H9 (cell line): ENCODE results near the gene DPP10. TPM values are rescaled to one million over a fixed set of nuclear protein-coding genes. Genes with fewer than 3 reads are reported as not detected.

Source experiments
- DNase-seq: peaks from one replicate; pipeline ENCODE4 v3.0.0-alpha.2; 2017
- H2AFZ ChIP-seq: one replicate; pipeline ENCODE4 v1.6.1; 2013; ENCODE audit warnings: mild to moderate bottlenecking, low read length, control low read depth, moderate library complexity
- H2AK5ac ChIP-seq: 2 replicates; pipeline ENCODE4 v1.6.1; 2013; ENCODE audit warnings: low read length, control low read depth, mixed read lengths; ENCODE audit not compliant: insufficient read length
- H2BK120ac ChIP-seq: one replicate; pipeline ENCODE4 v1.6.1; 2013; ENCODE audit warnings: low read depth, mild to moderate bottlenecking, low read length, control low read depth, inconsistent platforms; ENCODE audit not compliant: poor library complexity, severe bottlenecking
- H2BK12ac ChIP-seq: 2 replicates; pipeline ENCODE4 v1.6.1; 2013; ENCODE audit warnings: low read length, control low read depth, mixed read lengths, low read depth; ENCODE audit not compliant: insufficient read length
- H2BK15ac ChIP-seq: 2 replicates; pipeline ENCODE4 v1.6.1; 2013; ENCODE audit warnings: low read depth, low read length, control low read depth
- H2BK20ac ChIP-seq: one replicate; pipeline ENCODE4 v1.6.1; 2013; ENCODE audit warnings: low read depth, mild to moderate bottlenecking, low read length, control low read depth, inconsistent platforms; ENCODE audit not compliant: poor library complexity, severe bottlenecking
- H2BK5ac ChIP-seq: 2 replicates; pipeline ENCODE4 v1.6.1; 2013; ENCODE audit warnings: low read length, control low read depth, mixed read lengths; ENCODE audit not compliant: insufficient read length
- H3K14ac ChIP-seq: 2 replicates; pipeline ENCODE4 v1.6.1; 2013; ENCODE audit warnings: low read length, control low read depth; ENCODE audit not compliant: insufficient read depth
- H3K18ac ChIP-seq: 2 replicates; pipeline ENCODE4 v1.6.1; 2013; ENCODE audit warnings: low read depth, mild to moderate bottlenecking, mixed read lengths, low read length, control low read depth; ENCODE audit not compliant: insufficient read length
- H3K23ac ChIP-seq: 2 replicates; pipeline ENCODE4 v1.6.1; 2013; ENCODE audit warnings: low read length, control low read depth, mixed read lengths, low read depth; ENCODE audit not compliant: insufficient read length
- H3K23me2 ChIP-seq: 2 replicates; pipeline ENCODE4 v1.6.1; 2013; ENCODE audit warnings: low read depth, mild to moderate bottlenecking, mixed read lengths, low read length, control low read depth; ENCODE audit not compliant: insufficient read length, poor library complexity, severe bottlenecking
- H3K27ac ChIP-seq: 2 replicates; pipeline ENCODE4 v1.5.1; 2013; ENCODE audit warnings: low read length, control low read depth, mixed read lengths, low read depth; ENCODE audit not compliant: insufficient read length
- H3K27me3 ChIP-seq: 2 replicates; pipeline ENCODE4 v1.6.1; 2013; ENCODE audit warnings: low read length, control low read depth, inconsistent platforms; ENCODE audit not compliant: insufficient read depth
- H3K4ac ChIP-seq: 2 replicates; pipeline ENCODE4 v1.6.1; 2013; ENCODE audit warnings: low read depth, mild to moderate bottlenecking, control low read depth, inconsistent platforms, low read length, moderate library complexity
- H3K4me1 ChIP-seq: 2 replicates; pipeline ENCODE4 v1.6.1; 2013; ENCODE audit warnings: low read length, control low read depth, inconsistent platforms; ENCODE audit not compliant: insufficient read depth
- H3K4me2 ChIP-seq: 2 replicates; pipeline ENCODE4 v1.6.1; 2013; ENCODE audit warnings: low read length, control low read depth, mixed read lengths; ENCODE audit not compliant: insufficient read length, insufficient read depth
- H3K56ac ChIP-seq: 2 replicates; pipeline ENCODE4 v1.6.1; 2013; ENCODE audit warnings: low read depth, mild to moderate bottlenecking, mixed read lengths, low read length, control low read depth; ENCODE audit not compliant: insufficient read length
- H3K79me1 ChIP-seq: 2 replicates; pipeline ENCODE4 v1.6.1; 2013; ENCODE audit warnings: low read depth, mild to moderate bottlenecking, moderate library complexity, low read length, control low read depth, inconsistent platforms; ENCODE audit not compliant: insufficient read depth, poor library complexity, severe bottlenecking
- H3K79me2 ChIP-seq: 2 replicates; pipeline ENCODE4 v1.6.1; 2013; ENCODE audit warnings: low read length, control low read depth, inconsistent platforms; ENCODE audit not compliant: insufficient read depth
- H3K9ac ChIP-seq: 2 replicates; pipeline ENCODE4 v1.6.1; 2013; ENCODE audit warnings: low read length, control low read depth, mixed read lengths; ENCODE audit not compliant: insufficient read length; ENCODE audit errors: extremely low read depth
- H3K9me3 ChIP-seq: one replicate; pipeline ENCODE4 v1.6.1; 2013; ENCODE audit warnings: low read depth, low read length, inconsistent platforms; ENCODE audit not compliant: control insufficient read depth
- H3T11ph ChIP-seq: one replicate; pipeline ENCODE4 v1.6.1; 2013; ENCODE audit warnings: mild to moderate bottlenecking, low read length, control low read depth, inconsistent platforms
- H4K20me1 ChIP-seq: one replicate; pipeline ENCODE4 v1.6.1; 2013; ENCODE audit not compliant: control insufficient read depth, insufficient read length, insufficient read depth
- H4K5ac ChIP-seq: 2 replicates; pipeline ENCODE4 v1.6.1; 2013; ENCODE audit warnings: low read depth, mild to moderate bottlenecking, mixed read lengths, low read length, control low read depth; ENCODE audit not compliant: insufficient read length
- H4K8ac ChIP-seq: replicated peaks from 2 replicates; pipeline ENCODE4 v1.6.1; 2013; ENCODE audit warnings: low read length, control low read depth, mixed read lengths, low read depth; ENCODE audit not compliant: insufficient read length
- H4K91ac ChIP-seq: 2 replicates; pipeline ENCODE4 v1.6.1; 2013; ENCODE audit warnings: low read depth, mild to moderate bottlenecking, moderate library complexity, mixed read lengths, low read length, control low read depth; ENCODE audit not compliant: insufficient read length
- H3K27ac Mint-ChIP-seq, 3 experiments: 2 replicates in 2 of 3; 3 replicates in 1 of 3; pipeline ENCODE4 v1.8.0; 2020 to 2021; ENCODE audit warnings: mixed read lengths in 3 of 3, mild to moderate bottlenecking in 1 of 3, moderate library complexity in 1 of 3
- H3K27me3 Mint-ChIP-seq: 2 replicates; pipeline ENCODE4 v1.8.0; 2021; ENCODE audit warnings: low read depth, mild to moderate bottlenecking, moderate library complexity, mixed read lengths
- H3K36me3 Mint-ChIP-seq, 3 experiments: 2 replicates in 2 of 3; 3 replicates in 1 of 3; pipeline ENCODE4 v1.8.0; 2020 to 2021; ENCODE audit warnings: low read depth in 3 of 3, mixed read lengths in 3 of 3; ENCODE audit not compliant: insufficient read depth in 1 of 3
- H3K4me1 Mint-ChIP-seq, 2 experiments: 2 replicates each; pipeline ENCODE4 v1.8.0; 2020; ENCODE audit warnings: mixed read lengths in 2 of 2
- H3K4me3 Mint-ChIP-seq, 2 experiments: 2 replicates in 1 of 2; 3 replicates in 1 of 2; pipeline ENCODE4 v1.8.0; 2020 to 2021; ENCODE audit warnings: mild to moderate bottlenecking in 2 of 2, mixed read lengths in 2 of 2, moderate library complexity in 1 of 2
- H3K9me3 Mint-ChIP-seq, 2 experiments: 2 replicates in 1 of 2; 3 replicates in 1 of 2; pipeline ENCODE4 v1.8.0; 2020; ENCODE audit warnings: mild to moderate bottlenecking in 2 of 2, mixed read lengths in 2 of 2, moderate library complexity in 1 of 2
- CTCF ChIP-seq: fragments of 200-600 bp; sonication (generic); conservative IDR thresholded peaks from 3 replicates; pipeline ENCODE4 v1.8.0; 2021; ENCODE audit warnings: antibody characterized with exemption, mild to moderate bottlenecking
- WGBS: extraction: QIAGEN DNeasy Blood & Tissue Kit; methylation state at CpG from one replicate; pipeline ENCODE4 v1.1.7; 2013; ENCODE audit warnings: missing lambda C conversion rate, low lambda C conversion rate, mixed read lengths; ENCODE audit not compliant: insufficient read length; ENCODE audit errors: extremely low coverage; 5-methylcytosine and 5-hydroxymethylcytosine counted together
- total RNA-seq: library from RNA; stranded (reverse); gene quantifications from 2 replicates; pipeline ENCODE4 v1.2.1, GENCODE V29; 2021

DPP10 gene
- total RNA-seq, 1 experiment from 2014 or later = 11.3 TPM

- Histone ChIP-seq H3K27me3 (peaks cover 15% of the 10 kb centered on the region; the same call in 1 of the 2 replicates), H4K8ac (no peak overlapping the region), H2BK20ac (no peak overlapping the region), H3K14ac (no peak overlapping the region), H2BK120ac (no peak overlapping the region), H3K4me2 (peak overlapping the region; percentile 81), H4K91ac (no peak overlapping the region), H4K20me1 (no peaks in the 10 kb centered on the region), H3K56ac (no peak overlapping the region), H2AFZ (no peak overlapping the region), H3K9ac (no peak overlapping the region), H4K5ac (no peak overlapping the region), H3K79me1 (no peaks in the 10 kb centered on the region), H3K27ac (no peak overlapping the region), H2BK12ac (no peak overlapping the region), H3K4ac (no peak overlapping the region), H2BK15ac (no peak overlapping the region), H3T11ph (no peak overlapping the region), H3K9me3 (no peaks in the 10 kb centered on the region), H3K23ac (no peak overlapping the region), H2AK5ac (no peak overlapping the region), H3K18ac (no peak overlapping the region), H3K79me2 (no peaks in the 10 kb centered on the region), H3K4me1 (no peaks in the 10 kb centered on the region), H2BK5ac (no peak overlapping the region), H3K23me2 (peaks cover 16% of the 10 kb centered on the region)
- peak overlapping the region; percentile 84 to 94 for H3K4me3 Mint-ChIP-seq
- WGBS = no CpG with 5 or more reads among the region's 86 CpGs
- DNase-seq = peak; percentile 68
- H3K27ac Mint-ChIP-seq = peak overlapping the region in 1 of 3 experiments; percentile 38; a peak in 1 of 7 replicates
- H3K27me3 Mint-ChIP-seq = peaks cover 32% of the 10 kb centered on the region
- H3K36me3 Mint-ChIP-seq = peaks cover 0 to 5% (median 3%) of the 10 kb centered on the region in 3 experiments; a peak in 4 of 7 replicates
- H3K4me1 Mint-ChIP-seq = peaks cover 13 to 25% of the 10 kb centered on the region in 2 experiments
- peaks cover 2 to 3% of the 10 kb centered on the region in 2 experiments; a peak in 4 of 5 replicates for H3K9me3 Mint-ChIP-seq
- no peak for TF ChIP-seq CTCF
Observed at GRCh38 chr2:115161081-115161770, 718.8 kb downstream of the DPP10 start.
